ENCODE data around the gene TARBP2. TPM values are rescaled to one million over a fixed set of nuclear protein-coding genes. Genes with fewer than 3 reads are reported as not detected.

TARBP2 gene
- polyA plus RNA-seq, 1 of the 3 experiments (the other 2 are of a cell fraction): 57.8 TPM

DNA sequence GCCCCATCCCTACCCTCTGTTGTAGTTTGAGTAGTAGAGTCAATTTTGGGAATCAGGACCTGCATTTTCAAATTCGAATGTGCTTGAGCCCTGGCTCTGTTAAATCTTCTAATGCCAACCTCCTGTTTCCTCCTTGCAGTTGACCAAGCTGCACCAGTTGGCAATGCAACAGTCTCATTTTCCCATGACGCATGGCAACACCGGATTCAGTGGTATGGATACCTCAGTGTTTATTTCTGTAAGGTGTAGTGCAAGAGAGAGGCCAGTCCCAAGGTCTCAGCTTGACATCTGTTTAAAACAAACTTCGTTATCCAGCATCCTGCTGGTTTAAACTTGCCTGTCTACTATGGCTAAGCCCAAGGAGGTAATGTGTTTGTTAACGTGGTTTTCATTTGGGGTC is 34.0 kb upstream of the TARBP2 start:
- Histone ChIP-seq H3K27ac (ENCODE audit: low read depth in 2 of 2, low read length in 1 of 2) (no peak overlapping the region), H3K4me1 (ENCODE audit: control insufficient read depth in 1 of 2, insufficient read depth in 2 of 2, low read depth in 1 of 2, low read length in 1 of 2) (peaks cover 0 to 3% of the 10 kb centered on the region in 2 experiments; a peak in 1 of 4 replicates), H3K9me2 (no peaks in the 10 kb centered on the region), H3K79me2 (ENCODE audit: insufficient read depth) (peaks cover 94% of the 10 kb centered on the region), H4K20me1 (ENCODE audit: insufficient read depth) (peaks cover 84% of the 10 kb centered on the region), H3K9me3 (no peaks in the 10 kb centered on the region), H3K4me3 (ENCODE audit: low read depth in 2 of 2, low read length in 1 of 2) (no peak overlapping the region), H3K4me2 (no peak overlapping the region), H3K9ac (no peak overlapping the region), H3F3A (replicated peaks; ENCODE audit: insufficient read depth) (peaks cover 66% of the 10 kb centered on the region), H3K27me3 (ENCODE audit: insufficient read depth) (no peaks in the 10 kb centered on the region), H2AFZ (ENCODE audit: low read depth) (no peak overlapping the region), H3K36me3 (replicated peaks in 1 of 2; ENCODE audit: control insufficient read depth in 1 of 2, insufficient read depth in 2 of 2, low read length in 1 of 2) (peaks cover 92 to 95% of the 10 kb centered on the region in 2 experiments)
- CTCF ChIA-PET: interaction anchor here (0.6 to 3.0 kb wide), 5 partner anchors 10 to 115 kb away, joined by 4 to 16 read pairs (median 4); no protein-coding TSS in a partner anchor
- WGBS (ENCODE audit: low lambda C conversion rate): 83% methylated on average over 5 of the region's 5 CpGs
- POLR2A ChIA-PET: interaction anchor here (1.6 kb wide), 1 partner anchor 14 kb away, joined by 5 read pairs; no protein-coding TSS in a partner anchor
- TF ChIP-seq TAF1 (IDR thresholded peaks at IDR 0.05; ENCODE audit: borderline replicate concordance, low read depth, low read length) (no peak), SMC3 (IDR thresholded peaks at IDR 0.05; ENCODE audit: low read depth, low read length) (no peak), MAX (IDR thresholded peaks at IDR 0.05; ENCODE audit: low read depth) (no peak), FOXM1 (IDR thresholded peaks at IDR 0.05; ENCODE audit: low read depth) (no peak), ZBTB33 (IDR thresholded peaks at IDR 0.05; ENCODE audit: borderline replicate concordance, low read depth) (no peak), MXI1 (IDR thresholded peaks at IDR 0.05; ENCODE audit: low read depth, low read length) (no peak)
- DNase-seq: no peak

- no peak overlapping the region for H2AFZ ChIP-seq (ENCODE audit: low read depth)
- H4K20me1 ChIP-seq (ENCODE audit: insufficient read depth): peaks cover 84% of the 10 kb centered on the region
- H3K9me2 ChIP-seq: no peaks in the 10 kb centered on the region
- ChIA-PET CTCF (interaction anchor here (1.4 to 3.0 kb wide), 3 partner anchors 9 to 41 kb away, joined by 4 to 16 read pairs (median 6); no protein-coding TSS in a partner anchor), POLR2A (interaction anchor here (1.1 to 1.2 kb wide), 2 partner anchors 9 to 13 kb away, joined by 3 to 4 read pairs; no protein-coding TSS in a partner anchor)
- no peak overlapping the region; a peak in 1 of 4 replicates for H3K27ac ChIP-seq (ENCODE audit: low read depth in 2 of 2, low read length in 1 of 2)
- no peak overlapping the region for H3K4me2 ChIP-seq
- TF ChIP-seq, protein P1, sequence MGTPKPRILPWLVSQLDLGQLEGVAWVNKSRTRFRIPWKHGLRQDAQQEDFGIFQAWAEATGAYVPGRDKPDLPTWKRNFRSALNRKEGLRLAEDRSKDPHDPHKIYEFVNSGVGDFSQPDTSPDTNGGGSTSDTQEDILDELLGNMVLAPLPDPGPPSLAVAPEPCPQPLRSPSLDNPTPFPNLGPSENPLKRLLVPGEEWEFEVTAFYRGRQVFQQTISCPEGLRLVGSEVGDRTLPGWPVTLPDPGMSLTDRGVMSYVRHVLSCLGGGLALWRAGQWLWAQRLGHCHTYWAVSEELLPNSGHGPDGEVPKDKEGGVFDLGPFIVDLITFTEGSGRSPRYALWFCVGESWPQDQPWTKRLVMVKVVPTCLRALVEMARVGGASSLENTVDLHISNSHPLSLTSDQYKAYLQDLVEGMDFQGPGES (IDR thresholded peaks at IDR 0.05; ENCODE audit: low read depth, low read length): no peak
- TF ChIP-seq EP300 (IDR thresholded peaks at IDR 0.05; ENCODE audit: borderline replicate concordance in 1 of 2, low read depth in 1 of 2, low read length in 1 of 2): no peak
- TF ChIP-seq, protein P2, sequence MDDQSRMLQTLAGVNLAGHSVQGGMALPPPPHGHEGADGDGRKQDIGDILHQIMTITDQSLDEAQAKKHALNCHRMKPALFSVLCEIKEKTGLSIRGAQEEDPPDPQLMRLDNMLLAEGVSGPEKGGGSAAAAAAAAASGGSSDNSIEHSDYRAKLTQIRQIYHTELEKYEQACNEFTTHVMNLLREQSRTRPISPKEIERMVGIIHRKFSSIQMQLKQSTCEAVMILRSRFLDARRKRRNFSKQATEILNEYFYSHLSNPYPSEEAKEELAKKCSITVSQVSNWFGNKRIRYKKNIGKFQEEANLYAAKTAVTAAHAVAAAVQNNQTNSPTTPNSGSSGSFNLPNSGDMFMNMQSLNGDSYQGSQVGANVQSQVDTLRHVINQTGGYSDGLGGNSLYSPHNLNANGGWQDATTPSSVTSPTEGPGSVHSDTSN (IDR thresholded peaks at IDR 0.05): no peak
- TF ChIP-seq GATA2 (CRISPR knock-in tag; IDR thresholded peaks at IDR 0.05): no peak
- TF ChIP-seq ZBTB33 (IDR thresholded peaks at IDR 0.05; ENCODE audit: borderline replicate concordance, low read depth): no peak
- no peak for TF ChIP-seq RAD21 (IDR thresholded peaks at IDR 0.05; ENCODE audit: low read length)
- TF ChIP-seq NRF1 (IDR thresholded peaks at IDR 0.05; ENCODE audit: low read depth, low read length): no peak
- 0 out of 4 replicates have a peak, but pooled peaks cover 0 to 5% of the 10 kb centered on the region in 2 experiments for H3K4me1 ChIP-seq (ENCODE audit: control insufficient read depth in 1 of 2, insufficient read depth in 2 of 2, low read depth in 1 of 2, low read length in 1 of 2)
- no peaks in the 10 kb centered on the region for H3K9me3 ChIP-seq
- peaks cover 66% of the 10 kb centered on the region for H3F3A ChIP-seq (replicated peaks; ENCODE audit: insufficient read depth)
- DNase-seq: no peak
- H3K27me3 ChIP-seq (ENCODE audit: insufficient read depth): no peaks in the 10 kb centered on the region
- H3K79me2 ChIP-seq (ENCODE audit: insufficient read depth): peaks cover 94% of the 10 kb centered on the region
- WGBS (ENCODE audit: low lambda C conversion rate): 94% methylated on average over 2 of the region's 2 CpGs
- H3K36me3 ChIP-seq (replicated peaks in 1 of 2; ENCODE audit: control insufficient read depth in 1 of 2, insufficient read depth in 2 of 2, low read length in 1 of 2): peaks cover 92 to 94% of the 10 kb centered on the region in 2 experiments
- H3K4me3 ChIP-seq (ENCODE audit: low read depth in 2 of 2, low read length in 1 of 2): no peak overlapping the region
- H3K9ac ChIP-seq: no peak overlapping the region
Observed at GRCh38 chr12:53467880-53468279, 33.2 kb upstream of the TARBP2 start.

Measured in SK-N-SH (cell line).